ENCODE data around the gene NFATC2IP. TPM values are rescaled to one million over a fixed set of nuclear protein-coding genes. Genes with fewer than 3 reads are reported as not detected.

The NFATC2IP gene
- total and polyA plus RNA-seq, 9 of the 15 experiments (the other 6 are each of a cell fraction or from before 2014, with no cell fraction given) = 15.6 to 106 (median 46.9) TPM

DNA sequence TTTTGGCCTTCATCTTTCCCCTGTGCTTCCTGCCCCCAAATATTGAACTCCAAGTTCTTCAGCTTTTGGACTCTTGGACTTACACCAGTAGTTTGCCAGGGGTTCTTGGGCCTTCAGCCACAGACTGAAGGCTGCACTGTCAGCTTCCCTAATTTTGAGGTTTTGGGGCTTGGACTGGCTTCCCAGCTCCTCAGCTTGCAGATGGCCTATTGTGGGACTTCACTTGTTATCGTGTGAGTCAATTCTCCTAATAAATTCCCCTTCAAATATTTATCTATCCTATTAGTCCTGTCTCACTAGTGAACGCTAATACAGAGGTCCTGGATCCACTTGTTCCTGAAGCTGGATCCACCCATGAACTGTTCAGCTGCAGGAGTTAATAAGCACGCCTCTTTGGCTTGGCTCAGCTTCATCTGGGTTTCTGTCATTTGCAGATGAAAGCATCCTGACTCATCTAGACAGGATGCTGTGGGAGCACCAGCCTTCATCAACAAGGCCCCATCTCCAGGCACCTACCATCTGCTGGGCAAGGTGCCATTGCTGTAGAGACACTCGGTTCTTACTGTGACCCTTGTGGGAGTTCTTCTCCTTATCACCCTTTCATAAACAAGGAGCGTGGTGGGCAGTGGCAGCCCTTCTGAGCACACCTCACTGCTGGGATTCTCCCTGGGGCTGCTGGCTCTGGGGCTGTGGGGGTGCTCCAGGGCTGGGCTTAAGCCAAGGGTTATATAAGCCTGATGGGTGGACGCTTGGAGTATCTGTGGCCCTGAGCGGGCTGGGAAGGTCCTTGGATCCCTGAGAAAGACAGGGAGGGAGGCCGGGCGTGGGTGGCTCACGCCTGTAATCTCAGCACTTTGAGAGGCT lies 57.2 kb downstream of the NFATC2IP start (continued):
- TF ChIP-seq, protein P1, sequence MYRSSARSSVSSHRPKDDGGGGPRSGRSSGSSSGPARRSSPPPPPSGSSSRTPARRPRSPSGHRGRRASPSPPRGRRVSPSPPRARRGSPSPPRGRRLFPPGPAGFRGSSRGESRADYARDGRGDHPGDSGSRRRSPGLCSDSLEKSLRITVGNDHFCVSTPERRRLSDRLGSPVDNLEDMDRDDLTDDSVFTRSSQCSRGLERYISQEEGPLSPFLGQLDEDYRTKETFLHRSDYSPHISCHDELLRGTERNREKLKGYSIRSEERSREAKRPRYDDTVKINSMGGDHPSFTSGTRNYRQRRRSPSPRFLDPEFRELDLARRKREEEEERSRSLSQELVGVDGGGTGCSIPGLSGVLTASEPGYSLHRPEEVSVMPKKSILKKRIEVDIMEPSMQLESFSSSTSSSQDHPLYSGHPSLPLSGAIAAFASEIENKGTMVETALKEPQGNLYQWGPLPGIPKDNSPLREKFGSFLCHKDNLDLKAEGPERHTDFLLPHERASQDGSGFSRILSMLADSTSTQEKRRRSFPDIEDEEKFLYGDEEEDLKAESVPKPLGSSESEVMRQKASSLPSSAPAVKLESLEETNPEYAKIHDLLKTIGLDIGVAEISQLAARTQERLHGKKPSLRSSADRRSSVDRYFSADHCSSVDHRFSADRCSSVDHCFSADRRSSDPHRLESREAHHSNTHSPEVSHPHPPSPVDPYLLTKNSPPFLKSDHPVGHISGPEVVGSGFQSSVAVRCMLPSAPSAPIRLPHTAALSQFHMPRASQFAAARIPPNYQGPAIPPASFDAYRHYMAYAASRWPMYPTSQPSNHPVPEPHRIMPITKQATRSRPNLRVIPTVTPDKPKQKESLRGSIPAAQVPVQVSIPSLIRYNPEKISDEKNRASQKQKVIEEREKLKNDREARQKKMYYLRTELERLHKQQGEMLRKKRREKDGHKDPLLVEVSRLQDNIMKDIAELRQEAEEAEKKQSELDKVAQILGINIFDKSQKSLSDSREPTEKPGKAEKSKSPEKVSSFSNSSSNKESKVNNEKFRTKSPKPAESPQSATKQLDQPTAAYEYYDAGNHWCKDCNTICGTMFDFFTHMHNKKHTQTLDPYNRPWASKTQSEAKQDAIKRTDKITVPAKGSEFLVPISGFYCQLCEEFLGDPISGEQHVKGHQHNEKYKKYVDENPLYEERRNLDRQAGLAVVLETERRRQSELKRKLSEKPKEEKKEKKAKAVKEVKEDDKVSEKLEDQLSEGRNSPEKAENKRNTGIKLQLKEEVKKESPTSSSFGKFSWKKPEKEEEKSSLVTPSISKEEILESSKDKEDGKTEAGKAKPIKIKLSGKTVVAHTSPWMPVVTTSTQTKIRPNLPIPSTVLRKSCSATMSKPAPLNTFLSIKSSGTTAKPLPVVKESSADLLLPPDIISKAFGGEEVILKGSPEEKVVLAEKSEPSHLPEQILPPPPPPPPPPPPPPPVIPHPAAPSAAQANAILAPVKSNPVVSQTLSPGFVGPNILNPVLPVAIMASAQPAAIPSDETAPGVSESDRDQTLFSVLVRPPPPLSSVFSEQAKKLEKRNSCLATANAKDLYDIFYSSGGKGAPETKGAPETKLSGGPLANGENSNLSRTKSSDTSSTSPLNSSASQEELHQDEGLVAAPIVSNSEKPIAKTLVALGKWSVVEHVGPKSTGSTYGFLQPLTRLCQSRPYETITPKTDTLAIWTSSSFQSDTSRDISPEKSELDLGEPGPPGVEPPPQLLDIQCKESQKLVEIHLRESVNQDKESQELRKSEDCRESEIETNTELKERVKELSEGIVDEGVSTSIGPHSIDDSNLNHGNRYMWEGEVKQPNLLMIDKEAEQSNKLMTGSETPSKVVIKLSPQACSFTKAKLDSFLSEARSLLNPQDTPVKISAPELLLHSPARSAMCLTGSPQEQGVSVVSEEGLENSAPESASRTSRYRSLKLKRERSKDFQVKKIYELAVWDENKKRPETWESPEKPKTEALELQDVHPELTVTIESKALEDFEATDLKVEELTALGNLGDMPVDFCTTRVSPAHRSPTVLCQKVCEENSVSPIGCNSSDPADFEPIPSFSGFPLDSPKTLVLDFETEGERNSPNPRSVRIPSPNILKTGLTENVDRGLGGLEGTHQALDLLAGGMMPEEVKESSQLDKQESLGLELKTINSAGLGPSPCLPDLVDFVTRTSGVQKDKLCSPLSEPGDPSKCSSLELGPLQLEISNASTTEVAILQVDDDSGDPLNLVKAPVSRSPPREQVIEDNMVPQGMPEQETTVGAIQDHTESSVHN (IDR thresholded peaks at IDR 0.05; ENCODE audit: borderline replicate concordance in 1 of 2, low read depth in 1 of 2) = no peak
- TF ChIP-seq MXI1 (IDR thresholded peaks at IDR 0.05; ENCODE audit: low read depth, low read length) (no peak), NCOA1 (IDR thresholded peaks at IDR 0.05; ENCODE audit: low read depth) (no peak), TBP (optimal IDR thresholded peaks at IDR 0.05; ENCODE audit: low read depth, low read length) (no peak), RAD21 (CRISPR knock-in tag; conservative IDR thresholded peaks at IDR 0.05 in 1 of 2, IDR thresholded peaks at IDR 0.05 in 1 of 2) (no peak), MTA2 (IDR thresholded peaks at IDR 0.05; ENCODE audit: low read depth) (no peak), SRSF7 (optimal IDR thresholded peaks at IDR 0.05; ENCODE audit: low read depth, low read length) (no peak), RNF2 (IDR thresholded peaks at IDR 0.05) (no peak), EWSR1 (IDR thresholded peaks at IDR 0.05; ENCODE audit: borderline replicate concordance, low read depth, partially characterized antibody) (no peak), ZNF274 (IDR thresholded peaks at IDR 0.05; ENCODE audit: borderline replicate concordance, low read depth, low read length) (no peak), WHSC1 (IDR thresholded peaks at IDR 0.05; ENCODE audit: low read length) (no peak), ZFPM2 (CRISPR knock-in tag; IDR thresholded peaks at IDR 0.05) (no peak), GABPA (tag; conservative IDR thresholded peaks at IDR 0.05; ENCODE audit: low read depth) (no peak), ZNF57 (CRISPR knock-in tag; IDR thresholded peaks at IDR 0.05) (no peak)
- TF ChIP-seq, protein P2, sequence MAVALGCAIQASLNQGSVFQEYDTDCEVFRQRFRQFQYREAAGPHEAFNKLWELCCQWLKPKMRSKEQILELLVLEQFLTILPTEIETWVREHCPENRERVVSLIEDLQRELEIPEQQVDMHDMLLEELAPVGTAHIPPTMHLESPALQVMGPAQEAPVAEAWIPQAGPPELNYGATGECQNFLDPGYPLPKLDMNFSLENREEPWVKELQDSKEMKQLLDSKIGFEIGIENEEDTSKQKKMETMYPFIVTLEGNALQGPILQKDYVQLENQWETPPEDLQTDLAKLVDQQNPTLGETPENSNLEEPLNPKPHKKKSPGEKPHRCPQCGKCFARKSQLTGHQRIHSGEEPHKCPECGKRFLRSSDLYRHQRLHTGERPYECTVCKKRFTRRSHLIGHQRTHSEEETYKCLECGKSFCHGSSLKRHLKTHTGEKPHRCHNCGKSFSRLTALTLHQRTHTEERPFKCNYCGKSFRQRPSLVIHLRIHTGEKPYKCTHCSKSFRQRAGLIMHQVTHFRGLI (CRISPR knock-in tag; IDR thresholded peaks at IDR 0.05) = no peak
- TF ChIP-seq, protein P3, sequence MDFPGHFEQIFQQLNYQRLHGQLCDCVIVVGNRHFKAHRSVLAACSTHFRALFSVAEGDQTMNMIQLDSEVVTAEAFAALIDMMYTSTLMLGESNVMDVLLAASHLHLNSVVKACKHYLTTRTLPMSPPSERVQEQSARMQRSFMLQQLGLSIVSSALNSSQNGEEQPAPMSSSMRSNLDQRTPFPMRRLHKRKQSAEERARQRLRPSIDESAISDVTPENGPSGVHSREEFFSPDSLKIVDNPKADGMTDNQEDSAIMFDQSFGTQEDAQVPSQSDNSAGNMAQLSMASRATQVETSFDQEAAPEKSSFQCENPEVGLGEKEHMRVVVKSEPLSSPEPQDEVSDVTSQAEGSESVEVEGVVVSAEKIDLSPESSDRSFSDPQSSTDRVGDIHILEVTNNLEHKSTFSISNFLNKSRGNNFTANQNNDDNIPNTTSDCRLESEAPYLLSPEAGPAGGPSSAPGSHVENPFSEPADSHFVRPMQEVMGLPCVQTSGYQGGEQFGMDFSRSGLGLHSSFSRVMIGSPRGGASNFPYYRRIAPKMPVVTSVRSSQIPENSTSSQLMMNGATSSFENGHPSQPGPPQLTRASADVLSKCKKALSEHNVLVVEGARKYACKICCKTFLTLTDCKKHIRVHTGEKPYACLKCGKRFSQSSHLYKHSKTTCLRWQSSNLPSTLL (IDR thresholded peaks at IDR 0.05) = no peak

Data from K562 (cell line).